Left lung (tissue), 10 donors: Measurements from ENCODE around the gene ZNF774. TPM values are rescaled to one million over a fixed set of nuclear protein-coding genes. Genes with fewer than 3 reads are reported as not detected.

ENCODE experiments used
- ATAC-seq: fragments of 200-7000 bp; cut with Tn5 transposase; one replicate; pipeline ENCODE4 v1.9.1; 2020; ENCODE audit warnings: moderate library complexity
- DNase-seq, 4 donors: peaks; one replicate each; pipeline ENCODE4 v3.0.0-alpha.2; 2013 to 2020
- H3K27ac ChIP-seq, 2 donors: fragments of 200-600 bp; sonication (generic) in 1 of 2; one replicate each; pipeline versions ENCODE4 v1.5.0 to v1.8.0; 2020 to 2021
- H3K27me3 ChIP-seq, 2 donors: fragments of 200-600 bp; sonication (generic) in 1 of 2; one replicate each; pipeline versions ENCODE4 v1.5.0 to v1.8.0; 2020 to 2021
- H3K36me3 ChIP-seq, 2 donors: fragments of 200-600 bp; sonication (generic) in 1 of 2; one replicate each; pipeline versions ENCODE4 v1.5.0 to v1.8.0; 2020 to 2021
- H3K4me1 ChIP-seq, 2 donors: fragments of 200-600 bp; one replicate each; pipeline ENCODE4 v1.8.0; 2021
- H3K4me3 ChIP-seq, 2 donors: fragments of 200-600 bp; sonication (generic) in 1 of 2; one replicate each; pipeline versions ENCODE4 v1.5.0 to v1.8.0; 2020 to 2021; ENCODE audit warnings: mild to moderate bottlenecking in 1 of 2
- H3K9me3 ChIP-seq, 2 donors: fragments of 200-600 bp; sonication (generic) in 1 of 2; one replicate each; pipeline versions ENCODE4 v1.5.0 to v1.8.0; 2020 to 2021
- intact Hi-C, 2 donors: fragments of 100-400 bp; cut with DNase I; formaldehyde crosslinking; loops; one replicate each; pipeline versions ENCODE4 v1.11.2 to v1.14.2; 2022
- polyA plus RNA-seq, 6 donors: library from polyadenylated mRNA; unstranded; fragments of 120-200 nt; gene quantifications; one replicate each; pipeline ENCODE4 v1.2.1, GENCODE V29; 2013; ENCODE audit not compliant: insufficient read length in 6 of 6
- total RNA-seq, 2 donors: library from RNA; stranded (reverse); fragmentation: NEBNext Ultra II Directional; extraction: Animal tissue kit (Norgen Biotek cat#: 25700); gene quantifications; one replicate each; pipeline ENCODE4 v1.2.1, GENCODE V29; 2021
- TF ChIP-seq, protein P1 (sequence below), 2 donors: fragments of 200-600 bp; sonication (generic) in 1 of 2; IDR thresholded peaks; one replicate each; pipeline versions ENCODE4 v1.5.0 to v1.8.0; 2021; ENCODE audit warnings: antibody characterized with exemption in 2 of 2
- donor health status: DM: no; HTN: yes; CAD: no.
- donor health status: DM: no; HTN: no; CAD: no.

The ZNF774 gene
- total and polyA plus RNA-seq, 8 donors, result 3.6 to 6.6 (median 5.9) TPM

DNA sequence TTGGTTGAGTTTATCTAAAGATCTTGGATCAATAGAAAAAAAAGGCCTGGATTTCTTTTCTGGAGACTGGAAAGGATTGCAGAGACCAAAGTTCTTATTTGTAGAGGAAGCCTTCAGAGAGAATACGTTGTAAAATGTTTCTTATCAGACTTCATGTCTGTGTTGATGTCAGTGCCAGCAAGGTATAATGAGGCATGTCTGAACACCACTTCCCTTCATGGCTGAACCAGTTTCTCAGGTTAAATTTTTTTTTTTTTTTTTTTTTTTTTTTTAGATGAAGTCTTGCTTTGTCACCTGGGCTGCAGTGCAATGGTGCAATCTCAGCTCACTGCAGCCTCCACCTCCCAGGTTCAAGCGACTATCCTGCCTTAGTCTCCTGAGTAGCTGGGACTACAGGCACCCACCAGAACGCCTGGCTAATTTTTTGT lies 17.8 kb upstream of the ZNF774 start:
- H3K4me1 ChIP-seq, result peaks cover 0 to 15% of the 10 kb centered on the region in 2 donors
- no peak for ATAC-seq
- H3K27ac ChIP-seq, result no peak overlapping the region
- H3K27me3 ChIP-seq, result no peaks in the 10 kb centered on the region
- H3K9me3 ChIP-seq, result no peaks in the 10 kb centered on the region
- peak in 1 of 4 donors; percentile 22 for DNase-seq
- TF ChIP-seq, protein P1, sequence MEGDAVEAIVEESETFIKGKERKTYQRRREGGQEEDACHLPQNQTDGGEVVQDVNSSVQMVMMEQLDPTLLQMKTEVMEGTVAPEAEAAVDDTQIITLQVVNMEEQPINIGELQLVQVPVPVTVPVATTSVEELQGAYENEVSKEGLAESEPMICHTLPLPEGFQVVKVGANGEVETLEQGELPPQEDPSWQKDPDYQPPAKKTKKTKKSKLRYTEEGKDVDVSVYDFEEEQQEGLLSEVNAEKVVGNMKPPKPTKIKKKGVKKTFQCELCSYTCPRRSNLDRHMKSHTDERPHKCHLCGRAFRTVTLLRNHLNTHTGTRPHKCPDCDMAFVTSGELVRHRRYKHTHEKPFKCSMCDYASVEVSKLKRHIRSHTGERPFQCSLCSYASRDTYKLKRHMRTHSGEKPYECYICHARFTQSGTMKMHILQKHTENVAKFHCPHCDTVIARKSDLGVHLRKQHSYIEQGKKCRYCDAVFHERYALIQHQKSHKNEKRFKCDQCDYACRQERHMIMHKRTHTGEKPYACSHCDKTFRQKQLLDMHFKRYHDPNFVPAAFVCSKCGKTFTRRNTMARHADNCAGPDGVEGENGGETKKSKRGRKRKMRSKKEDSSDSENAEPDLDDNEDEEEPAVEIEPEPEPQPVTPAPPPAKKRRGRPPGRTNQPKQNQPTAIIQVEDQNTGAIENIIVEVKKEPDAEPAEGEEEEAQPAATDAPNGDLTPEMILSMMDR (IDR thresholded peaks at IDR 0.05), result no peak
- H3K4me3 ChIP-seq, result no peak overlapping the region
- H3K36me3 ChIP-seq, result no peaks in the 10 kb centered on the region
- intact Hi-C loops, result no loop called here

DNA sequence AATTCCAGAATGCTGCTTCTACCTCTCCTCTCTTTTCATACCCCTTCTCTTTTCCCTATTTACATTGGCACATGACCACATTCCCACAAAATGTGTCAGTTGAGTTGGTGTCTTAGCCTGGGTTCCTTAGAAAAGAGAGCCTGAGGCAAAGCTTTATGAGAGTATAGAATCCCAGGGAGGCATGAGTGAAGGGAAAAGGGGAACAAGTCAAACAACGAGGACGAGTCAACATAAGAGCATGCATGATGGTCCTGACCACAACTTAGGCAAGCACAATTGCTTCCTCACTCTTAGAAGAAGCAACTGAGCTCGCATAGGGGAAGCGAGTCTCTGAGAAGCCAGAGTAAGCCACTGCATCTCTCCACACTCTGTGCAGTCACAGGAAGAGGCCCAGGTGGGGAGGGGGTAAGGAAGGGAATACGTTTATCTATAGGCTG lies 15.4 kb upstream of the ZNF774 start:
- peak; percentile 87 for ATAC-seq
- Histone ChIP-seq H3K4me1 (peaks cover 0 to 15% of the 10 kb centered on the region in 2 donors), H3K27me3 (no peaks in the 10 kb centered on the region), H3K36me3 (no peaks in the 10 kb centered on the region), H3K27ac (peak overlapping the region in 1 of 2 donors; percentile 57), H3K4me3 (no peak overlapping the region), H3K9me3 (no peaks in the 10 kb centered on the region)
- DNase-seq, result peak in 1 of 4 donors; percentile 59
- TF ChIP-seq, protein P1 (IDR thresholded peaks at IDR 0.05), result no peak
- intact Hi-C loops, result no loop called here

DNA sequence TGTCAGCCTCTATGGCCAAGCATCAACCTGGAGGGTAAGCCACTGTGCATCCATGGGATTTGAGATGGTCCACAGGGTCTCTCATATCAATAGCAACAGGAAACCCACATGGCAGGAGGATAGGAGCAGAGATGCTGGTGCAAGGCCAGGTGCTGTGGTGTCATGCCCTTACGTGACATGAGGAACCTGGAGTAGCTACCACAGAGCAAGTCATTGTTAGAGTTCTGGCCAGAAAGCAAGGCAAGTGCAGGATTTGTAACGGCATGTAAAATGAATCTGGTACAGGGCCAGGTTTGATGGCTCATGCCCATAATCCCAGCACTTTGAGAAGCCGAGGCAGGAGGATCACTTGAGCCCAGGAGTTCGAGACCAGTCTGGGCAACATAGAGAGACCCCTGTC lies 14.8 kb upstream of the ZNF774 start:
- no peaks in the 10 kb centered on the region for H3K36me3 ChIP-seq
- peak overlapping the region in 1 of 2 donors; percentile 57 for H3K27ac ChIP-seq
- H3K27me3 ChIP-seq, result no peaks in the 10 kb centered on the region
- peaks cover 0 to 18% of the 10 kb centered on the region in 2 donors for H3K4me1 ChIP-seq
- ATAC-seq, result peak; percentile 15
- no peak overlapping the region for H3K4me3 ChIP-seq
- no peaks in the 10 kb centered on the region for H3K9me3 ChIP-seq
- TF ChIP-seq, protein P1 (IDR thresholded peaks at IDR 0.05), result no peak
- intact Hi-C loops, result no loop called here
- DNase-seq, result no peak

DNA sequence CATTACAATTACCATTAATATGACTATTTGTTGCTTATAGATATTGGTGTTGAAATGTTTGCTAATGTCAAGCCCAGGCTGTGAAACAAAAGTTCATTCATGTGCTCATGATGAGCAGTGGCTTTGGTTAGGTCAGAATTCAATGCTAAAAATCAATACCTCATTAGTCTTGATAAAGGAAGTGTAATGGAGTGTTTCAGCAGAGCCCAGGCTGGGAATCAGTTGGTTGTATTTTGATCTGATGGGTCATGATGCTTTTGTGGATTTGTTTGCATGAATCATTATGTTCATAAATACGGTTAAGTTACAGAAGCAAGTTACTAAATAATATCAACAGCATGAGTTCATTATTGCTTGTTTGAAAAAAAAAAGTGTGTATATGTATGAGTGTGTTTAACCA lies 13.6 kb upstream of the ZNF774 start:
- TF ChIP-seq, protein P1 (IDR thresholded peaks at IDR 0.05), result no peak
- no peak for ATAC-seq

DNA sequence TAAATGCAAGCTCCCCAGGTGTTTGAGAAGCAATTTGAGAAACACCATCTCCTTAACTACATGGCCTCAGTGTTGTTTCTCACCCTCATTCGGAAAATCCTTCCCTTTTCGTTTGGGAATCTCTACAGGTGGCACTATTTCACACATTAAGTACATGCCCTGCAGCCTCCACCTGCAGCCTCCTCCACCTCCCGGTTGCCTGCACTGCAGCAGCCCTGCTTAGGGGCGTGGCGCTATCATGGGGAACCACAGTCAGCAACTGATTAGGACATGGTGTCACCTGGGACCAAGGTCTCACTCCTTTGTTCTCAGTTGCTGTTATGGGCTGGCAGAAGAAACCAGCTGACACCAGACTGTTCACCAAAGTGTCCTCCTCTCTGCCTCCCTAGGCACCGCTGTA lies 11.7 kb upstream of the ZNF774 start:
- Histone ChIP-seq H3K4me3 (no peak overlapping the region), H3K36me3 (no peaks in the 10 kb centered on the region), H3K4me1 (peaks cover 0 to 45% of the 10 kb centered on the region in 2 donors), H3K27me3 (no peaks in the 10 kb centered on the region), H3K27ac (no peak overlapping the region), H3K9me3 (no peaks in the 10 kb centered on the region)
- intact Hi-C loops, result no loop called here
- ATAC-seq (no peak), DNase-seq (no peak)
- TF ChIP-seq, protein P1 (IDR thresholded peaks at IDR 0.05), result no peak

More for the DNA sequence above, 13.6 kb upstream of the ZNF774 start:
- Histone ChIP-seq H3K27ac (no peak overlapping the region), H3K4me1 (peaks cover 0 to 30% of the 10 kb centered on the region in 2 donors), H3K36me3 (no peaks in the 10 kb centered on the region), H3K9me3 (no peaks in the 10 kb centered on the region), H3K27me3 (no peaks in the 10 kb centered on the region), H3K4me3 (no peak overlapping the region)
- intact Hi-C loops, result no loop called here
- DNase-seq, result no peak
